HCT116 (cell line): ENCODE data around the gene CD247.

Experiments
- CBX3 ChIP-seq: IDR thresholded peaks from 2 replicates; pipeline ENCODE4 v1.6.1; 2012; ENCODE audit warnings: low read depth
- CTCF ChIP-seq, 3 experiments: fragments of 200-600 bp in 1 of 3; sonication (generic) in 1 of 3; IDR thresholded peaks in 2 of 3; conservative IDR thresholded peaks in 1 of 3; 2 replicates each; pipeline ENCODE4 v1.5.1; 2012 to 2017; ENCODE audit warnings: low read depth in 2 of 3, low read length in 2 of 3, antibody characterized with exemption in 1 of 3, borderline replicate concordance in 1 of 3, control low read depth in 1 of 3, mild to moderate bottlenecking in 1 of 3, mixed read lengths in 1 of 3, mixed run types in 1 of 3, moderate library complexity in 1 of 3; ENCODE audit not compliant: insufficient read depth in 1 of 3
- EZH2phosphoT487 ChIP-seq: fragments of 200-600 bp; IDR thresholded peaks from 2 replicates; pipeline ENCODE4 v1.6.1; 2018; ENCODE audit warnings: antibody characterized with exemption, borderline replicate concordance
- MAX ChIP-seq: IDR thresholded peaks from 2 replicates; pipeline ENCODE4 v1.6.1; 2012
- POLR2A ChIP-seq: IDR thresholded peaks from 2 replicates; pipeline ENCODE4 v1.7.0; 2011; ENCODE audit warnings: borderline replicate concordance; ENCODE audit not compliant: insufficient read depth, insufficient read length; ENCODE audit errors: extremely low read depth
- POLR2AphosphoS5 ChIP-seq: IDR thresholded peaks from 2 replicates; pipeline ENCODE4 v1.6.1; 2011; ENCODE audit warnings: mild to moderate bottlenecking, low read depth, low read length, moderate library complexity
- REST ChIP-seq: IDR thresholded peaks from 2 replicates; pipeline ENCODE4 v1.6.1; 2012; ENCODE audit warnings: low read depth
- SIN3A ChIP-seq: IDR thresholded peaks from 2 replicates; pipeline ENCODE4 v1.6.1; 2012; ENCODE audit warnings: low read depth
- SRF ChIP-seq: IDR thresholded peaks from 2 replicates; pipeline ENCODE4 v1.6.1; 2012; ENCODE audit warnings: low read depth
- YY1 ChIP-seq: IDR thresholded peaks from 2 replicates; pipeline ENCODE4 v1.6.1; 2011; ENCODE audit warnings: low read length, low read depth, moderate library complexity, mild to moderate bottlenecking; ENCODE audit not compliant: insufficient replicate concordance; ENCODE audit errors: extremely low read depth
- ZBTB33 ChIP-seq: IDR thresholded peaks from 2 replicates; pipeline ENCODE4 v1.6.1; 2011; ENCODE audit warnings: mild to moderate bottlenecking, low read length, moderate library complexity; ENCODE audit not compliant: insufficient replicate concordance; ENCODE audit errors: extremely low read depth
- ZNF274 ChIP-seq: fragments of 200-500 bp; sonication (Bioruptor generic); IDR thresholded peaks from 2 replicates; pipeline ENCODE4 v1.6.1; 2014; ENCODE audit warnings: mild to moderate bottlenecking, low read depth, low read length, inconsistent platforms

- TF ChIP-seq CTCF (IDR thresholded peaks at IDR 0.05 in 2 of 3, conservative IDR thresholded peaks at IDR 0.05 in 1 of 3; ENCODE audit: borderline replicate concordance in 1 of 3, insufficient read depth in 1 of 3, low read depth in 2 of 3, low read length in 2 of 3) (no peak), SRF (no peak), MAX (no peak), POLR2A (no peak), POLR2AphosphoS5 (no peak), ZBTB33 (no peak), ZNF274 (no peak), EZH2phosphoT487 (no peak), SIN3A (no peak), REST (no peak), CBX3 (no peak), YY1 (no peak)
These were observed 48.9 kb downstream of the CD247 start for GRCh38 chr1:167469280-167469965.
